Right renal cortex interstitium (tissue), 3 donors: Measurements from ENCODE around the gene ALG6. TPM values are rescaled to one million over a fixed set of nuclear protein-coding genes. Genes with fewer than 3 reads are reported as not detected.
A peak's percentile ranks its signal among the peaks of the same experiment; 100 is the strongest.

ENCODE experiments used
- DNase-seq, 3 donors: peaks; one replicate each; pipeline ENCODE4 v3.0.0-alpha.2; 2013; ENCODE audit warnings: low read depth in 3 of 3, low spot score in 2 of 3
- polyA plus RNA-seq, 3 donors: library from polyadenylated mRNA; unstranded; fragments of 120-200 nt; gene quantifications; one replicate each; pipeline ENCODE4 v1.2.1, GENCODE V29; 2013; ENCODE audit not compliant: insufficient read length in 3 of 3

The ALG6 gene
- polyA plus RNA-seq, result 10 to 100 TPM; 23.6 to 27.3 (median 25.7) TPM

DNA sequence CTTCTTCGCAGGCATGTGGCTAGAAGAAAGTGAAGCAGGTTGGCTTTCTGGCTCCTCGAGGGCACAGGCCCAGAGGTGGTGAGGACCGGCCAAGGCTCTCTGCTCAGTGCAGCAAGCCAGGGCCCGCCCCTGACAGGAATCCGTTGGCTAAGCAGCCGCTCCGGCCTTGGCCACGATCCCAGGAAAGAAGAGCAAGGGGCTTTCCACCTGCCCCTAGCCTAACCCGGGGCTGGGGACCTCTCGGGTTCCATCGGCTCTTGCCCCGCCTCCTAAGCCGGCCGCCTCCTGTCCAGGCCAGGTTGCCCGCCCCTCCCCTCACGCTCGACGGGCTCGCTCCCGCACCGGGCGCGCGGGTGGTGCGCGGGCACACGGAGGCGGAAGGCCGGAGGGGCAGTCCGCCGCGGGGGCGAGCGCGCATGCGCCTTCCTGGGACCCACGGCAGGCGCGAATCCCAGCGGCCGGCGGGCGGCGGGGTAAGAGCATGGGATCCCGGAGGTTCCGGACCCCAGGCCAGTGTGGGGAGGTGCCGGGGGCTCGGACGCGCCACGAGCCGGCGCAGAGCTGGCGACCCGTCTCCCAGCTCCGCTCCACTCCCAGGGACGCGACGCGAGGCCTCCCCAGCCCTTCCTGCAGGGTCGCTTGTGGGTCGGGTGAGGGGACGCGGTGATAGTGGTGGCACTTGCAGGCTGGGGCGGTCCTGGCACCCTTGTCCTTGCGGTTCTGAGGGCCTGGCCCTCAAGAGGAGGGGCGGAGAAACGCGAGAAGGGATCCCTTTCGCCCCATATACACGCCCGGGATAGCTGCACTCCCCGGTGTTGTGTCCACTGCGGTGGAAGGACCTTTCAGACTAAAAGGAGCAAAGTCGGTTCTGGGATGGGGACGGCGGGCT, at the start of gene ALG6:
ALG6 (plus strand) TSS at position 413 of the 889 bp plus-strand sequence. CDS start 3,351 bp downstream, outside the sequence.
- peak; percentile 75 to 92 (median 91) for DNase-seq

DNA sequence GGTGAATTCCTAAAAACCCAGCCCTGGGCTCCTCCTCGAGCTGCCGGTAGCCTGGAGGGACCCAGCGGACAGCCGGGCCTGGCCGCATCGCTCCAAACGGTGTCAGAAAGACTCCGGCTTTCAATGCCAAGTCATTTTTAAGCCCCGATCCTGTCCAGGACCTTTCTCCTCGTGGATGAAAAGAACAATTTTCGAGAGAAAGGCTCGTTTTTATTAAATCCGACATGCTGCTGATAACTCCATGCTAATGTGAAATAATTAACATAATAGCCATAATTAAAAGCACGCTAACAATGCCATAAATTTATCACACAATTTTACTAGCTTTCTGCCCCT, 49.6 kb upstream of the ALG6 start:
- no peak for DNase-seq

DNA sequence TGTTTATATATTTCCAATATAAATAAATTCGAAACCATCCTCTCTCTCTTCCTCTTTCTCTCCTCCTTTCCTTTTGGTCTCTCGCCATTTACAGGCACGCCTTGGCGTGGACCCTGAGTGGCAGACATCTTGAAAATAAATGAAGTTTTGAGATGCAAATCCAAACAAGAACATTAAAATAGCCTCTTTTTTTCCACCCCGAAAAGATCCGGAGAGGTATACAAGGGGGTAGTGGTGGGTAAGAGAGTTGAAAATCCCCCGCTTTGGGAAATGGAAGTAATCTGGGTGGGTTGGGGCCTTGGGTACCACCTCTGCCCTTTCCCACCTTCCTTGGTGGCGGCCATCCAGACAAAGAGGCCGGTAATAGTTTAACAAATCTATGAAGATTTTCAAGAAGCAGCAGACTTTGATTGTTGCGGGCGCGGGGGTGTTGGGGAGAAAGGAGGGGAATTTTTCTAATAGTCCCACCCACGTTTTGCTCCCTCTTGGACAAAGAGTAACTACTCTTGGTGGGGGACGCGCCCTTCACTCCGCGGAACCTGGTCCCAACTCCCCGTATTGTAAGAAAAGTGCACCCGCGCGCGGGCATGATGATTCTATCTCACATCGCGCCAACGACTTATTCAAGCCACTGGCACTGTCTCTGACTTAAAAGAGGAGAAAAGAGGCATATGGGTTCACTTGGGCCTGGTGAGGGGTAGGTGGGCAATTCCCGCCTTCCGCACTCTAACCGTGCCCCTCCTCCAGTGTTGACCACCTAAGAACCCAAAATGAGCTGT, 49.0 kb upstream of the ALG6 start:
- DNase-seq, result no peak

DNA sequence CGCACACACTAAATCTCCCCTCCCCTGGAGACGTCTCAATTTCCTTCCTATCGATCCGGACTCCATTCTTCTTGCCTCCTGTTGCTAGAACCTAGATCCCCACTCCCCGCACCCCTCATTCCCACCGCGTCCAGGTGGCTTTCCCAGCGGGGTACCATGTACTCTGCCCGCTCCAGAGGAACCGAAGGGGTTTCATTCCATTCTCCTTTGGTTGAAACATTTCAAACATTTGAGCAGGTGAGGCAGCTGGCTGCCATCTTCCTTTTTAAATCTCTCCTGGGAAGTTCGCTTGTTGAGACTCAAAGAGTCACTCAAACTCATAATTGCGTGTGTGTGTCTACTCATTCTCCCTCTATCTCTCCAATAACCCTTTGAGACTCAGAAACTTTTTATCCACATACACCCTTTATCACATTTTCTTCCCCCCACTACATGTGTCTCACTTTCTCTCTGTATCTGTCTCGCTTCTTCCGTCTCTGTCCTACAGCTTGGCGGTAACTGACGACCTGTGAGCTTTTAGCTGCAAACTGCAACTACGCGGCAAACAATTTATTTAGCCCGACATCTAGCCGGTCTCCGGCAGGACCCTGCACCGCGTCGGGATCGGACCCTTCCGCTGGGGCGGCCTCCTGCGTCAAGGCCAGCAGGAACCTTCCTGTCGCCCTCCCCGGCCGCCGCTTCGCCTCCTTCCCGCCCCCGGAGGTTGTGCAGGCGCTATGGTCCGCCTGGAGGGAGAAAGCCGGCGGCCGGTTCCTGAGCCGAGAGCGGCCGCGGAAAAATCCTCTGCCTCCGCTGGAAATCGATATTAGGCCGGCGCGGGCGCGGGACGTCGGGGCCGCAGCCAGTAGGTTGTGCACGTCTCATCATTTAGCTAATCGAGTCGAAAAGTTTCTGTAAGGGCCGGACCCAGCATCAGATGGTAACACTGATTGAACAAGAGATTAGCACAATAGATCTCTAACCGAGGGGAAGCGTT, 48.1 kb upstream of the ALG6 start:
- no peak for DNase-seq

DNA sequence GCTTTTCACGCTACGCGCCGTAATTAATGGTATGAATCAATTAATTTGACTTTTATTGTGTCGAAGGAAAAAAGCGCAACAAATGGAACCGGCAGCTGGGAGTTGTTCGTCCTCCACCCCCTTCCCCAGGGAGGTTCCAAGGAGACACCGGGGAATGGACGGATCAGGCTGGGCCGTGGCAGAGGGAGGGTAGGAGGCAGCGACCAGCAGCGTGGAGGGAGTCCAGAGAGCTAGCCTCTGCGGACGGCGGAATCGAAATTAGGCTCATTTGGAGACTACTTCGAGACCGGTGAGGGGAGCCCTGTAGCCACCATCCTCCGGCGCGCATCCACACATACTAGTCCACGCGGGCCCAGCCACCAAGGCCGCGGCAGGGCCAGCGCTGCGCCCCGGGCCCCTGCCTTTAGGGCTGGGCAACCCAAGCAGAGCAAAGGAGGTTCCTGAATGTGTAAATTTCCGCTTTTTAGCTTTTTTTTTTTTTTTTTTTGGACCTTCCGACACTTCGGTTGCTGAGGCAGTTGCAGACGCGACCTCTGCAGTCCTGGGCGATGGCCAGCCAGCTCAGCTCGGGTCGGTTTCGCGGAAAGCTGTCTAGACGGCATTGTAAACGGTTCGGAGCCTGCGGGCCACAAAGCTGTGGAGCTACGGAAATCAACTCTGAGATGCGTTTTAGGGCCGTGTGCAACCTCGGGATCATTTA, 47.3 kb upstream of the ALG6 start:
- no peak for DNase-seq

DNA sequence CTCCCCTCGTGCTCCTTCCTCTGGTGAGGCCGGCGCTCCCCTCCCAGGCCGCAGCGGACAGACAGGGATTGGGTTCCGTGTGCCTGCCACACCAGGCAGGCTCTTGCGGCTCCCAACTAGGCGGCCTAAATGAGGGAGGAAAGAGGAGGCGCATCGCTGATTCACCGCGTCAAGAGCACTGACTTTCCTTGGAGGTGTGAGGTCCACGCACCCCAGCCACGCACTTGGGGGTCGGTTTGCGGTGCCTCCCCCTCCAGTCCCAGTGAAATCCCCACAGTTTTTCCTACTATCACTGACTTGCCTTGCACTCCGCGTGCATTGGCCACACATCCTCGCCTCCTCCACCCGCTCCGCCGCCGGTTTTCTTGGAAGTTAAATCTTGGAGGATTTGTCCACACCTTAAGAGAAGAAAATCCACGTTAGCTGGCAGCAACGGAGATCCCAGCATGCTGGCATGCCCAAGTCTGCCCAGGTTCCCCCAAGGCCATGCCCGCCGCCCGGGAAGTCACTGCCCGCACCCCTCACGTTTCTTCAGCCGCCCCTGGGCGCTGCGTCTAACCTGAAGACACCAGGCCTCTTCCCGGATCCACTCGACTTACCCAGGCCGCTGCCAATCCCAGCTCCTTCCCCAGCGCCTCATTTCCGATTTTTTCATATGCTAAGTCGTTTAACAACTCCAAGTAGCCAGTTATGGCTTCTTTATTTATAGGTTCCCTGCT, 46.2 kb upstream of the ALG6 start:
- no peak for DNase-seq

DNA sequence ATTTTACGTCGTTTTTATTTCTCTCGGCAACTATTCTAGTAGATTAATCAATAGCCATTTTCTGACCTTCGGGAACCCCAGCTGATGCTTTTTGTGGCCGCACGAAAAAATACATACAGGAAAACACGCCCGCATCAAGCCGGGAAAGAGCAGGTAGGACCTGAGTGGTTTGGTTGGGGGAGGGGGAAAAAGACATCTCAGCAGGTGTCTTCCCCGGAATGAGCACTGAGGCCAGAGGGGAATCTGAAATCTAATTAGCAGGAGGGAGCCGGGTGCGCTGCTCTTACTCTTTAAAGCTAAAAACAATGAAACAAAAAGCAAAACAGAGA, 45.7 kb upstream of the ALG6 start:
- DNase-seq, result no peak

DNA sequence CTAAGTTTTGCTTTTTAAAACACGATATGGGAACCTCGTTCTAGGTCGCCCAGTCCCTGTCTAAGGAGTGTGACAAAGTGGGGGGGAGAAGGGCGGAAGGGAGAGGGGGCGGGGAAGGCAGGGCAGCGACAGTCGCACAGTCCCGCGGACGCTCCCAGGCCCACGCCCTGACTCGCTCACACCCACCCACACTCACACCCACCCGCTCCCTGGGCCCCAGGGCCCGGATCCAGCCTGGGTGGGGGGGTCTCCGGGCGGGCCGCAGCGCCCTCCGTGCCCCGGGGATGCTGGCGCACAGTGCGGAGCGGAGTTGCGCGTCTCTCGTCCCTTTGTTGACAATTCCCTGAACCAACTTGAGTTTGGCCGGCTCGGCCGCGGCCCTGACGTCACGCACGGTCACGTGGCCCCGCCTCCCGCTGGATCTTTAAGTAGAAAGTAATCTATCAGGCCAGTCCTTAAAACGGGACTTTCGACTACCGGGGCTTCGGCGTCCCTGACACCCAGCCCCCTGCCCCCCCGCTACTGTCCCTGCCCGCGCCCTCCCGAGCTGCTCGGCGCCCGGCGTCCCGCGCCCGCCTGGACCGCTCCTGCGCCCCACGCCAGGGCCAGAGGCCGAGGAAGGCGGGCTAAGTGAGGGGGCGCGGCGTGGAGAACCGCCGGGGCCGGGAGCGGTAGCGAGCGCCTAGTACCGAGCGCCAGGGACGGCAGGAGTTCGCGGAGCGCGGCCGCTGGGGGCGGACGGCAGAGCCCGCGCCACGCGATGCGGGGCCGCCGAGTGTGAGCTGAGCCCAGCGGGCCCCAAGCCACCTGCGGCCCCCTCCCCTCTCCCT, 45.1 kb upstream of the ALG6 start, which contains the start of gene FOXD3:
FOXD3 (plus strand) TSS at position 454 of the 830 bp plus-strand sequence. CDS start 492 bp downstream, outside the sequence.
- no peak for DNase-seq

DNA sequence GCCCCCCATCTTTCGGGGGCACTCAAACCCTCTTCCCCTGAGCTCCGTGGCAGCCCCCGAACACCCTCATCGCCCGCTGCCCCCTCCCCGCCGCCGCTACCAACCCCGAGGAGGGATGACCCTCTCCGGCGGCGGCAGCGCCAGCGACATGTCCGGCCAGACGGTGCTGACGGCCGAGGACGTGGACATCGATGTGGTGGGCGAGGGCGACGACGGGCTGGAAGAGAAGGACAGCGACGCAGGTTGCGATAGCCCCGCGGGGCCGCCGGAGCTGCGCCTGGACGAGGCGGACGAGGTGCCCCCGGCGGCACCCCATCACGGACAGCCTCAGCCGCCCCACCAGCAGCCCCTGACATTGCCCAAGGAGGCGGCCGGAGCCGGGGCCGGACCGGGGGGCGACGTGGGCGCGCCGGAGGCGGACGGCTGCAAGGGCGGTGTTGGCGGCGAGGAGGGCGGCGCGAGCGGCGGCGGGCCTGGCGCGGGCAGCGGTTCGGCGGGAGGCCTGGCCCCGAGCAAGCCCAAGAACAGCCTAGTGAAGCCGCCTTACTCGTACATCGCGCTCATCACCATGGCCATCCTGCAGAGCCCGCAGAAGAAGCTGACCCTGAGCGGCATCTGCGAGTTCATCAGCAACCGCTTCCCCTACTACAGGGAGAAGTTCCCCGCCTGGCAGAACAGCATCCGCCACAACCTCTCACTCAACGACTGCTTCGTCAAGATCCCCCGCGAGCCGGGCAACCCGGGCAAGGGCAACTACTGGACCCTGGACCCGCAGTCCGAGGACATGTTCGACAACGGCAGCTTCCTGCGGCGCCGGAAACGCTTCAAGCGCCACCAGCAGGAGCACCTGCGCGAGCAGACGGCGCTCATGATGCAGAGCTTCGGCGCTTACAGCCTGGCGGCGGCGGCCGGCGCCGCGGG, 44.2 kb upstream of the ALG6 start:
- DNase-seq, result no peak

DNA sequence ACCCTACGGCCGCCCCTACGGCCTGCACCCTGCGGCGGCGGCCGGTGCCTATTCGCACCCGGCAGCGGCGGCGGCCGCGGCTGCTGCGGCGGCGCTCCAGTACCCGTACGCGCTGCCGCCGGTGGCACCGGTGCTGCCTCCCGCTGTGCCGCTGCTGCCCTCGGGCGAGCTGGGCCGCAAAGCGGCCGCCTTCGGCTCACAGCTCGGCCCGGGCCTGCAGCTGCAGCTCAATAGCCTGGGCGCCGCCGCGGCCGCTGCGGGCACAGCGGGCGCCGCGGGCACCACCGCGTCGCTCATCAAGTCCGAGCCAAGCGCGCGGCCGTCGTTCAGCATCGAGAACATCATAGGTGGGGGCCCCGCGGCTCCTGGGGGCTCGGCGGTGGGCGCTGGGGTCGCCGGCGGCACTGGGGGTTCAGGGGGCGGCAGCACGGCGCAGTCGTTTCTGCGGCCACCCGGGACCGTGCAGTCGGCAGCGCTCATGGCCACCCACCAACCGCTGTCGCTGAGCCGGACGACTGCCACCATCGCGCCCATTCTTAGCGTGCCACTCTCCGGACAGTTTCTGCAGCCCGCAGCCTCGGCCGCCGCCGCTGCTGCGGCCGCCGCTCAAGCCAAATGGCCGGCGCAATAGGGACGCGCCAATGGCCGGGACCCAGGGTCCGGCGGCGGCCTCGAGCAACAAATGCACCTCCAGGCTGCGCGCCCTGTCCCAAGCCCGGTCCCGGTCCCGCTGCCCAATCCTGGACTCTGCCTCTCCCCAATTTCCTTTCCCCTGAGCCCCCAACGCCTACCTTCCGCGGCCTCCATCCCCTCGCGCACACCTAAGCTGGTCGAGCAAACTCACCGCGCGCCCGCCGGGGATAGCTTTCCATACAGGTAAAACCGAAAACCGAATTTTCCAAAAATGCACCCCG, 43.3 kb upstream of the ALG6 start:
- no peak for DNase-seq

DNA sequence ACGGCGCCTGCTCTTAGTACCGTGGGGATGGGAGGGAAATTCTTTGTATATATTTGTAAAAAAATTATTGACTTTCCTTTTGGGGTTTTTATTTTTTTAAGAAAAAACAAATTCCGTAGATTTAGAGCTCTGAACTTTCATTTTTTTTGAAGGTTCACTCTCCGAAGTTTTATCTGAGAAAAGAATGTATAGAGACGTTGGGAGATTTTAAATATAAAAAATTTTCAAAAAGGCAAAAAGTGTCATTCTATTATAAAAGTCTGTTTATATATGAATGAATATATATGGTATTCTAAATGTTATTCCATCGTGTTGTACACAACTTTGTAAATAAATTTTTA, 42.7 kb upstream of the ALG6 start:
- DNase-seq, result no peak

DNA sequence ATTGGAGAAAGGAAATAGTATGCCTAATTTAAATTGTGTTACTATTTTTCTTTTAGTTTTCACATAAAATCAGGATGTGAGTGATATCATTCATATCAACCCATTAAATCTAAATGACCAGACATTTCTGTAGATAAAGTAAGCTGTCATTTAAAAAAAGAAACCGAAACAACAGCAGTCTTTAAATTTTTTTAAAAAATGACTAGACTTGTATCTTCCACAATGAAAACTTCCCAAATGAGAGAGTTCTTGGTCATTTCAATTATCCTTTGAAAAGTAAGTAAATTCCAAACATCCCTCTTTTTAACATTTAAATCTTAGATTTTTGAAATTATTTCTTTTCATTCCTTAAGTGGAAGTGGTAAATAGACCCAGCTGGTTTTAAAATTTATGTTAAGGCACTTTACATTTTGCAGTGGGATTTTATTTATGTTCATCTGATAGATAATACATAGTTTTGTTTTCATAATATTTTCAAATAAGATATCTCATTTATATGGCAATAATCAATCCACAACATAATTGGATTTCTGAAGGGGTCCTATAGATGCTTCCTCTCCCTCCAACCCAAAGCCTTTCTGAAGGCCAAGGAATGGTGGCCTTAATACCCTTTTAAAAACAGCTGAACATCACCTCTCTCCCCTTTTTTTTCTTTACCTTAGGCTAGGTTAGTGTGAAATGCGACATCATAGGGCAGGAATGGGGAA, 42.0 kb upstream of the ALG6 start:
- DNase-seq, result no peak

DNA sequence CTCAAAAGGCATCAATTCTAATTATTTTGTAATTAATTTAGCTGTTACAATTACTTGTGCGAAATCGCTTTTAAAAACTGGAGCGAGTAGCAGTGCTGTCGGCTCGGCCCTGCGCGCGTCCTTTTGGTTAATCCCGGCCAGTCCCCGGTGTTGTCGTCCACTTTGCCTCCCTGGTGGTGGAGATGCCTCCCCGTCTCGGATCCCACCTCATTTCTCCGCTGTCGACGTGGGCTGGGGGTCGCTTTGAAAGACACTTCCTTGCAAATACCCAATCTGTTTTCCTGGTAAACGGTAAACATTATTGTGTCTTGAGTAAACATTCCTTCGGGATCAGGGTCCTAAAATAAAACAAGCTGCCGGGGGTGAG, 41.3 kb upstream of the ALG6 start:
- DNase-seq, result no peak

DNA sequence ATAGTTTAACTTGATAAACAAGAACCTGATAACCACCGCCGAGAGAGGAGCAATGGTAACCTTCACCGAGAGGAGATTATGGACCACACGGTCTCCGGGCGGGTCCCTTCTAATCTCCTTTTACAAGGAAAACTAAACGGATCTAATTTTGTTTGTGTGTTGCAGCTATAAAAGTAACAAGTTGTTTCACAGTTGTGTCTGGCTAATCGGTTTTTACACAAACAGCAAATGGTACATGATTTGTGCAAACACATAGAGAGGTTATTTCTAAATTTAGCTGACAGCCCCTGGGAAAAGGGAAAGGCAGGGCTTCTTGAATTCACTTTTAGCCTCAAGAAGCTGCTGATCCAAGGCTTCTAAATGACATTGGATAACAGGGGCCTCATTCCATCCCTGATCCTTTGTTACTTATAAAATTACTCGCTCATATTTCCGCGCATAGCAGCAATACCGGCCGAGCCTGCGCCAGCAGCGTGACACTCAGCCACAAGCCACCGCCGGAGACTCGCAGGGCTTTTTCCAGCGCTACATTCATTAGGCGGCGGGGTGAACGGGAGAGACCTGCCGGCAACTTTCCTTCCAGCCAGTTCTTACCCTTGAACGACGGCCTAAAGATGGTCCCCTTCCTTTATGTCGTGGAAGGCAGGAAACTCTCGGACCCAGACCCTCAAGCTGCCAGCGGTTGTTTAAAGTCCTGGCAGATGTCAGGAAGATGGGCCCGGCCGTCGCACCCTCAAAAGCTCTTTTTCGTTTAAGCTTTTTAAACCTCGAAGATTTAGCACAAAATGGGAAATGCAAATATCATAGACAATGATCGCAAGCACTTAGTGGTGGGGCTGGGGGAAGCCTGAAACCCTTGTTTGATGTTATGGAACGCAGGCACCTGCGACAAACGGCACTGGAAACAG, 40.7 kb upstream of the ALG6 start:
- DNase-seq, result no peak
